GM06990 (cell line): ENCODE data around the gene NRN1L.

Experiments
- DNase-seq: peaks from one replicate; pipeline ENCODE4 v3.0.0-alpha.2; 2011; ENCODE audit not compliant: insufficient read length; ENCODE audit errors: extremely low read depth
- H3K27me3 ChIP-seq: replicated peaks from 2 replicates; pipeline ENCODE4 v1.6.0; 2011; ENCODE audit warnings: low read length; ENCODE audit not compliant: control insufficient read depth, insufficient read depth
- H3K36me3 ChIP-seq: 2 replicates; pipeline ENCODE4 v1.5.1; 2011; ENCODE audit warnings: low read length; ENCODE audit not compliant: control insufficient read depth, insufficient read depth
- H3K4me3 ChIP-seq: replicated peaks from 2 replicates; pipeline ENCODE4 v1.5.1; 2011; ENCODE audit warnings: low read depth, mild to moderate bottlenecking, control low read depth, low read length
- TF ChIP-seq, protein P1 (sequence below): IDR thresholded peaks from 2 replicates; pipeline ENCODE4 v1.5.1; 2011; ENCODE audit warnings: low read length, control low read depth, mild to moderate bottlenecking, inconsistent platforms; ENCODE audit not compliant: insufficient read depth, poor library complexity, severe bottlenecking

The NRN1L gene

DNA sequence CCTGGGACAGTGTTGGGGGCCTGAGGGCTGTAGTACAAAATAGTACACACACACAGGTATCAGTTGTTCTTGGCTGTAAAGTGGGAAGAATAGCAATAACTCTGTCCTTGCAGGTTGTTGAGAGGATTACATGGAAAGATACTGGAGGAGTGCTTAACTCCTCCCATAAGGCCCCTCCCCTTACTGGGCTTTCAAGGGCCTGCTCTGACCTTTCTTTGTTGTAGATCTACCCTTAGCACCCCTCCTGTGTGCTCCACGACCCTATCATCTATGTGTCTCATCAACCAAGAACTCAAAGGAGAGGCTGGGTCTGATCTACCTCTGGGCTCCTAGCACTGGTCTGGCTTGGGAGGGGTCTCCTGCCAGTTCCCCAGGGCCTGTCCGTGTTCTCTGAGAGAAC lies 20.1 kb upstream of the NRN1L start:
- peaks cover 13% of the 10 kb centered on the region for H3K36me3 ChIP-seq
- no peaks in the 10 kb centered on the region for H3K27me3 ChIP-seq
- TF ChIP-seq, protein P1, sequence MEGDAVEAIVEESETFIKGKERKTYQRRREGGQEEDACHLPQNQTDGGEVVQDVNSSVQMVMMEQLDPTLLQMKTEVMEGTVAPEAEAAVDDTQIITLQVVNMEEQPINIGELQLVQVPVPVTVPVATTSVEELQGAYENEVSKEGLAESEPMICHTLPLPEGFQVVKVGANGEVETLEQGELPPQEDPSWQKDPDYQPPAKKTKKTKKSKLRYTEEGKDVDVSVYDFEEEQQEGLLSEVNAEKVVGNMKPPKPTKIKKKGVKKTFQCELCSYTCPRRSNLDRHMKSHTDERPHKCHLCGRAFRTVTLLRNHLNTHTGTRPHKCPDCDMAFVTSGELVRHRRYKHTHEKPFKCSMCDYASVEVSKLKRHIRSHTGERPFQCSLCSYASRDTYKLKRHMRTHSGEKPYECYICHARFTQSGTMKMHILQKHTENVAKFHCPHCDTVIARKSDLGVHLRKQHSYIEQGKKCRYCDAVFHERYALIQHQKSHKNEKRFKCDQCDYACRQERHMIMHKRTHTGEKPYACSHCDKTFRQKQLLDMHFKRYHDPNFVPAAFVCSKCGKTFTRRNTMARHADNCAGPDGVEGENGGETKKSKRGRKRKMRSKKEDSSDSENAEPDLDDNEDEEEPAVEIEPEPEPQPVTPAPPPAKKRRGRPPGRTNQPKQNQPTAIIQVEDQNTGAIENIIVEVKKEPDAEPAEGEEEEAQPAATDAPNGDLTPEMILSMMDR: no peak
- no peak for DNase-seq
- no peak overlapping the region for H3K4me3 ChIP-seq

DNA sequence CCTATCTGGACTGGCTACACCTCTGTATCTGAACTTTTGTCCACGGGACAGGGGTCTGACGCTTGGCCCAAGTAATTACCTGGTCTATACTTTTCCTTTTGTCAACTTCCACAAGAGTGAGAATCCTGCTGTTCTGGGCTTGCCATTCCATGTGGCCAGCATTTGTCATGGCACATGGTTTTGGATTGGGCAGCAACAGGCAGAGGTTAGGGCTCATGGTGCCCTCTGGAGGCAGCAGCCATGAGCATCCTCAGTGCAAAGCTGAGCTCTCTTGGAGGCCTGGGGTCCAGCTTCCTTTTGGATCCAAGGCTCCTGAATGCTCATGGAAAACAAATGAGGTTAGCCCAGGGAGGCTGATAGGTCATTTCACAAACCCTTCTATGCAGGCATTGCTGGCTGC lies 19.4 kb upstream of the NRN1L start:
- DNase-seq: no peak
- Histone ChIP-seq H3K27me3 (no peaks in the 10 kb centered on the region), H3K4me3 (no peak overlapping the region), H3K36me3 (peaks cover 13% of the 10 kb centered on the region)
- TF ChIP-seq, protein P1: peak; percentile 54

DNA sequence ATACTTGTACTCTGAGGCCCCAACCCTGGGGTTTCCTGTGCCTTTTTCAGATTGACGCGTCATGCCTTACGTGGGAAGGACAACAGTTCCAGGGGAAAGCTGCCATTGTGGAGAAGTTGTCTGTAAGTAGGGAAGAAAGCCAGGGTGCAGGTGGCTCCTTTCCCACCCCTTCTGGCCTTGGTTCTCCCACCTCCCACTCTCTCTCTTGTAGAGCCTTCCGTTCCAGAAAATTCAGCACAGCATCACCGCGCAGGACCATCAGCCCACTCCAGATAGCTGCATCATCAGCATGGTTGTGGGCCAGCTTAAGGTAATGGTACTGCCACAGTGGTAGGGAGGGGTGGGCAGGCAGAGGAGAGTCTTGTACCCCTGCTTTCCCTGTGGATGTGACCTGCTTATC lies 16.4 kb upstream of the NRN1L start:
- DNase-seq: no peak
- TF ChIP-seq, protein P1: no peak
- Histone ChIP-seq H3K4me3 (no peak overlapping the region), H3K36me3 (peaks cover 12% of the 10 kb centered on the region), H3K27me3 (no peaks in the 10 kb centered on the region)

DNA sequence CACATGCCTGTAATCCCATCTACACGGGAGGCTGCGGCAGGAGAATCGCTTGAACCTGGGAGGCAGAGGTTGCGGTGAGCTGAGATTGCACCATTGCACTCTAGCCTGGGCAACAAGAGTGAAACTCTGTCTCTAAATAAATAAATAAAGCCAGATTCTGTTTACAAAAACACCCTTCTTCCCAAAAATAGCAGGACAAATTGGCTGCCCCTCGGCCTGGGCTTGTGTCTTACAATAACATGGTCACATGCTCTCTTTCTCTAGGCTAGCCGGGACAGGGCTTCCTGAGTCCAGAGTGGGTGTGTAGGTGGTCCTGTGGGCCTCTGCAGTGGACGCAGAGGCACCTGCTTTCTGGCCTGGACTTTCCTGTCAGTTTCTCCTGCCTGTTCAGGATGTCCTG lies 15.0 kb upstream of the NRN1L start:
- TF ChIP-seq, protein P1: no peak
- H3K36me3 ChIP-seq: peaks cover 12% of the 10 kb centered on the region

DNA sequence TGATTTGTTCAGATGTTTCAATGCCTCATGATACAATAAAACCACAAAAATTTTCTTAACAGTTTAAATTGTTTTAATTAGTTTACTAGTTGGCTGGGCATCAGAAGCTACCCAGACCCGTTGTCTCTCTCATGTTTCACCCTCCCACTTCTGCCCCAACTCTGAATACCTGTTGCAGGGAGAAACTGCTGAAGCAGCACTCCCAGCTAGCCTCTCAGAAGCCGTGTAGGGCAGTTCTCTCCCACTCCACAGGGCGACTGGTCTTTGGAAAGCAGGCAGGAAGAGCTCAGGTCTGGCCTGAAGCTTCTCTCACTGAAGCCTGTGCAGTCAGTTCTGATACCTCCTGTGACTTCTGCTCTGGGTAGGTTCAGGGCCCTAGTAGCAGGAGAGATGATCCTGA lies 13.4 kb upstream of the NRN1L start:
- TF ChIP-seq, protein P1: no peak
- Histone ChIP-seq H3K4me3 (no peak overlapping the region), H3K27me3 (no peaks in the 10 kb centered on the region), H3K36me3 (peaks cover 14% of the 10 kb centered on the region)
- DNase-seq: no peak

More for the DNA sequence above, 15.0 kb upstream of the NRN1L start:
- Histone ChIP-seq H3K27me3 (no peaks in the 10 kb centered on the region), H3K4me3 (no peak overlapping the region)
- DNase-seq: no peak

DNA sequence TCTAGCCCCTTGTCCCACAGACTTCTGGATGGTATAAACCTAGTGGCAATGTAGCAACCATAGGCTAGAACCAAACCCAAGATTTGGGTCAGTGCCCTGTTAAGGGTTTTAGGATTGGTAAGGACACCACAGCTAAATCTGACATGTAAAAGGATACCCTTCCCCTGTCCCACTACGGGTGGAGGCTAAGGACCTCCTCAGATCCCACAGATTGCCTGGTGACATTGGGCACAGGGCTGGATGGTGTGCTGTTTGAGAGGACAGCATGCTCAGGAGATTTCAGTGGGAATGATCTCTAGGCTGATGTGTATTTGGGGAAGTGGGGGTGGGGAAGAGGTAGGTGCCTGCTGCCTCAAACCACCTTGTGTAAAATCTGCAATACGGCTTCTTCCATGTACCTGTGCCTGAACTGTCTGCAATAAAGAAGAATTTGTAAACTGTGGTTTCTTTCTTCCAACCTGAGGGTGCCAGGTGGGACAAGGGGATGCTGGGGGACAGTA lies 12.5 kb upstream of the NRN1L start:
- TF ChIP-seq, protein P1: no peak
- Histone ChIP-seq H3K36me3 (peaks cover 23% of the 10 kb centered on the region), H3K4me3 (no peak overlapping the region; the same call in 1 of the 2 replicates), H3K27me3 (no peaks in the 10 kb centered on the region)
- DNase-seq: no peak
